SK-N-SH (cell line): ENCODE results near the gene RPA3. TPM values are rescaled to one million over a fixed set of nuclear protein-coding genes. Genes with fewer than 3 reads are reported as not detected.

Experiments
- CTCF ChIA-PET: fragments of 300-600, 350-600 bp; formaldehyde crosslinking; extraction: SDS; loops from one replicate; lab custom pipeline; 2021; lab: Yijun Ruan, JAX
- POLR2A ChIA-PET: fragments of 350-600 bp; sonication (Branson Sonifier 250); formaldehyde crosslinking; extraction: SDS; loops from one replicate; lab custom pipeline; 2020; ENCODE audit warnings: antibody characterized with exemption, inconsistent platforms; lab: Yijun Ruan, JAX
- DNase-seq: peaks from one replicate; pipeline ENCODE4 v3.0.0; 2012
- H2AFZ ChIP-seq: fragments of 200-600 bp; sonication (generic); 2 replicates; pipeline ENCODE4 v1.8.1; 2016; ENCODE audit warnings: antibody characterized with exemption, mild to moderate bottlenecking, low read depth
- H3F3A ChIP-seq: fragments of 200-600 bp; sonication (generic); replicated peaks from 2 replicates; pipeline ENCODE3; 2016; ENCODE audit warnings: antibody characterized with exemption, mild to moderate bottlenecking; ENCODE audit not compliant: insufficient read depth
- H3K27ac ChIP-seq, 2 experiments: fragments of 200-500 bp in 1 of 2; fragments of 200-600 bp in 1 of 2; sonication (Bioruptor generic) in 1 of 2; sonication (generic), shearing (Covaris generic) in 1 of 2; 2 replicates each; pipeline versions ENCODE4 v1.5.1 to v1.6.1; 2014 to 2016; ENCODE audit warnings: low read depth in 2 of 2, inconsistent platforms in 1 of 2, low read length in 1 of 2, mild to moderate bottlenecking in 1 of 2, mixed read lengths in 1 of 2
- H3K27me3 ChIP-seq: fragments of 200-600 bp; sonication (generic), shearing (Covaris generic); 2 replicates; pipeline ENCODE4 v1.6.1; 2016; ENCODE audit warnings: mixed run types; ENCODE audit not compliant: insufficient read depth
- H3K36me3 ChIP-seq, 2 experiments: fragments of 200-500 bp in 1 of 2; fragments of 200-600 bp in 1 of 2; sonication (Bioruptor generic) in 1 of 2; sonication (generic) in 1 of 2; replicated peaks in 1 of 2; 2 replicates each; pipeline versions ENCODE3 to v1.5.1; 2014 to 2016; ENCODE audit warnings: low read length in 1 of 2, mild to moderate bottlenecking in 1 of 2; ENCODE audit not compliant: insufficient read depth in 2 of 2, control insufficient read depth in 1 of 2
- H3K4me1 ChIP-seq, 2 experiments: fragments of 200-500 bp in 1 of 2; fragments of 200-600 bp in 1 of 2; sonication (Bioruptor generic) in 1 of 2; sonication (generic), shearing (Covaris generic) in 1 of 2; 2 replicates each; pipeline versions ENCODE4 v1.5.1 to v1.6.1; 2014 to 2016; ENCODE audit warnings: low read depth in 1 of 2, low read length in 1 of 2, mixed run types in 1 of 2; ENCODE audit not compliant: insufficient read depth in 2 of 2, control insufficient read depth in 1 of 2
- H3K4me2 ChIP-seq: fragments of 200-600 bp; sonication (generic), shearing (Covaris generic); 2 replicates; pipeline ENCODE4 v1.6.1; 2017; ENCODE audit warnings: mixed run types
- H3K4me3 ChIP-seq, 2 experiments: fragments of 200-500 bp in 1 of 2; fragments of 200-600 bp in 1 of 2; sonication (Bioruptor generic) in 1 of 2; sonication (generic), shearing (Covaris generic) in 1 of 2; 2 replicates each; pipeline versions ENCODE4 v1.5.1 to v1.8.1; 2014 to 2016; ENCODE audit warnings: low read depth in 2 of 2, inconsistent platforms in 1 of 2, low read length in 1 of 2, mild to moderate bottlenecking in 1 of 2, mixed read lengths in 1 of 2, moderate library complexity in 1 of 2
- H3K79me2 ChIP-seq: fragments of 200-600 bp; sonication (generic); 2 replicates; pipeline ENCODE4 v1.8.1; 2017; ENCODE audit warnings: mild to moderate bottlenecking; ENCODE audit not compliant: insufficient read depth
- H3K9ac ChIP-seq: fragments of 200-600 bp; sonication (generic); 2 replicates; pipeline ENCODE4 v1.6.1; 2017; ENCODE audit warnings: mixed run types
- H3K9me2 ChIP-seq: fragments of 200-600 bp; sonication (generic); 2 replicates; pipeline ENCODE4 v1.6.1; 2017; ENCODE audit warnings: mixed run types
- H3K9me3 ChIP-seq: fragments of 200-600 bp; sonication (generic); 2 replicates; pipeline ENCODE4 v1.6.1; 2017; ENCODE audit warnings: mixed run types, mild to moderate bottlenecking, moderate library complexity
- H4K20me1 ChIP-seq: fragments of 200-600 bp; sonication (generic); 2 replicates; pipeline ENCODE4 v1.6.1; 2017; ENCODE audit warnings: mild to moderate bottlenecking, mixed run types; ENCODE audit not compliant: insufficient read depth
- ELF1 ChIP-seq: IDR thresholded peaks from 2 replicates; pipeline ENCODE4 v1.4.0; 2012
- EP300 ChIP-seq, 2 experiments: IDR thresholded peaks; 2 replicates each; pipeline versions ENCODE4 v1.4.0 to v1.6.1; 2012; ENCODE audit warnings: borderline replicate concordance in 1 of 2, low read depth in 1 of 2, low read length in 1 of 2
- FOSL2 ChIP-seq: IDR thresholded peaks from 2 replicates; pipeline ENCODE4 v1.4.0; 2012; ENCODE audit warnings: low read depth, mild to moderate bottlenecking, moderate library complexity, borderline replicate concordance
- FOXJ3 ChIP-seq: sonication (generic); formaldehyde crosslinking; IDR thresholded peaks from 2 replicates; pipeline ENCODE4 v1.5.1; 2020; ENCODE audit warnings: mild to moderate bottlenecking, missing genetic modification reagents
- FOXM1 ChIP-seq: IDR thresholded peaks from 2 replicates; pipeline ENCODE4 v1.4.0; 2012; ENCODE audit warnings: low read depth, mild to moderate bottlenecking
- GABPA ChIP-seq: IDR thresholded peaks from 2 replicates; pipeline ENCODE4 v1.4.0; 2012; ENCODE audit warnings: low read depth, mild to moderate bottlenecking
- GATA2 ChIP-seq: sonication (generic); formaldehyde crosslinking; IDR thresholded peaks from 2 replicates; pipeline ENCODE4 v1.5.0; 2020; ENCODE audit warnings: mild to moderate bottlenecking, missing genetic modification reagents
- MEF2A ChIP-seq: IDR thresholded peaks from 2 replicates; pipeline ENCODE4 v1.4.0; 2012; ENCODE audit warnings: low read depth, borderline replicate concordance
- NFIC ChIP-seq: IDR thresholded peaks from 2 replicates; pipeline ENCODE4 v1.4.0; 2012; ENCODE audit warnings: borderline replicate concordance
- RAD21 ChIP-seq: IDR thresholded peaks from 2 replicates; pipeline ENCODE4 v1.6.1; 2012; ENCODE audit warnings: mild to moderate bottlenecking, low read length
- RCOR1 ChIP-seq: fragments of 150-350 bp; IDR thresholded peaks from 2 replicates; pipeline ENCODE4 v1.6.1; 2017; ENCODE audit warnings: antibody characterized with exemption, low read length
- RFX5 ChIP-seq: IDR thresholded peaks from 2 replicates; pipeline ENCODE4 v1.6.1; 2012; ENCODE audit warnings: mild to moderate bottlenecking, improper control_type of control experiment, low read length
- SIN3A ChIP-seq: IDR thresholded peaks from 2 replicates; pipeline ENCODE4 v1.6.1; 2012; ENCODE audit warnings: low read depth, mild to moderate bottlenecking, low read length, moderate library complexity, borderline replicate concordance
- TAF1 ChIP-seq: IDR thresholded peaks from 2 replicates; pipeline ENCODE4 v1.6.1; 2012; ENCODE audit warnings: low read depth, mild to moderate bottlenecking, low read length, moderate library complexity, borderline replicate concordance
- TCF12 ChIP-seq: IDR thresholded peaks from 2 replicates; pipeline ENCODE4 v1.4.0; 2012
- TEAD4 ChIP-seq: IDR thresholded peaks from 2 replicates; pipeline ENCODE4 v1.4.0; 2012; ENCODE audit warnings: mild to moderate bottlenecking, borderline replicate concordance; ENCODE audit not compliant: insufficient read depth
- YY1 ChIP-seq: IDR thresholded peaks from 2 replicates; pipeline ENCODE4 v1.4.0; 2012; ENCODE audit warnings: low read depth, mild to moderate bottlenecking
- WGBS: methylation state at CpG from one replicate; pipeline ENCODE4 v1.1.6; 2017; ENCODE audit warnings: low lambda C conversion rate; 5-methylcytosine and 5-hydroxymethylcytosine counted together
- polyA plus RNA-seq, 3 experiments: library from polyadenylated mRNA; depleted of rRNA; stranded (reverse); fragments of >200 nt; gene quantifications; 2 replicates each; pipeline ENCODE4 v1.2.3, GENCODE V29; 2012
- TF ChIP-seq, protein P1 (sequence below): IDR thresholded peaks from 2 replicates; pipeline ENCODE4 v1.4.0; 2012; ENCODE audit warnings: low read depth, borderline replicate concordance
- TF ChIP-seq, protein P2 (sequence below): IDR thresholded peaks from 2 replicates; pipeline ENCODE4 v1.6.1; 2012; ENCODE audit warnings: mild to moderate bottlenecking, low read depth, low read length, moderate library complexity
- TF ChIP-seq, protein P3 (sequence below): fragments of 200-600 bp; sonication (generic); IDR thresholded peaks from 2 replicates; pipeline ENCODE4 v1.6.1; 2017; ENCODE audit warnings: antibody characterized with exemption, mild to moderate bottlenecking, moderate library complexity
- TF ChIP-seq, protein P4 (sequence below): fragments of 150-350 bp; IDR thresholded peaks from 2 replicates; pipeline ENCODE4 v1.6.1; 2016; ENCODE audit warnings: mild to moderate bottlenecking, low read depth, low read length
- TF ChIP-seq, protein P5 (sequence below): fragments of 150-350 bp; IDR thresholded peaks from 2 replicates; pipeline ENCODE4 v1.6.1; 2017; ENCODE audit warnings: antibody characterized with exemption, low read length, low read depth, borderline replicate concordance

The RPA3 gene
- polyA plus RNA-seq, 1 of the 3 experiments (the other 2 are of a cell fraction), result 39.0 TPM

DNA sequence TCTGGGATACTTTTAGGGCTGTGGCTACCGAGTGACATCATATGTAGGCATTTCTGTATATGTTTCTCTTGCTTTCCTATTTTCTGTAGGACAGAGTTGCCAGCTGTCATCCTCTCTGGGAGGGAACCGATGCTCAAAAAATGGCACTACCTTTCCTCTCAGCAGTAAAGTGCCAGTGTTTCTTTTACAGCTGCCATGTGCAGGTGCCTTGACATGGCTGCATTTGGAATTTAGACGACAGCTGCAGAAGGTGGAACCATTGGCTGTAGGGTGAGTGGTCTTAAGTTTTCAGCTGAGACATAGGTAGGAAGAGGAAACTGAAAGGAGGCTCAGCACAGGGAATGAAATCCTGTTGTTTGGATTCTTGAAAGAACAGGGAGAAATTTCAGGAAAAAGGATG lies 20.2 kb upstream of the RPA3 start (continued):
- TF ChIP-seq GATA2 (CRISPR knock-in tag) (no peak), RCOR1 (no peak), TEAD4 (no peak), ELF1 (no peak)
- TF ChIP-seq, protein P1, sequence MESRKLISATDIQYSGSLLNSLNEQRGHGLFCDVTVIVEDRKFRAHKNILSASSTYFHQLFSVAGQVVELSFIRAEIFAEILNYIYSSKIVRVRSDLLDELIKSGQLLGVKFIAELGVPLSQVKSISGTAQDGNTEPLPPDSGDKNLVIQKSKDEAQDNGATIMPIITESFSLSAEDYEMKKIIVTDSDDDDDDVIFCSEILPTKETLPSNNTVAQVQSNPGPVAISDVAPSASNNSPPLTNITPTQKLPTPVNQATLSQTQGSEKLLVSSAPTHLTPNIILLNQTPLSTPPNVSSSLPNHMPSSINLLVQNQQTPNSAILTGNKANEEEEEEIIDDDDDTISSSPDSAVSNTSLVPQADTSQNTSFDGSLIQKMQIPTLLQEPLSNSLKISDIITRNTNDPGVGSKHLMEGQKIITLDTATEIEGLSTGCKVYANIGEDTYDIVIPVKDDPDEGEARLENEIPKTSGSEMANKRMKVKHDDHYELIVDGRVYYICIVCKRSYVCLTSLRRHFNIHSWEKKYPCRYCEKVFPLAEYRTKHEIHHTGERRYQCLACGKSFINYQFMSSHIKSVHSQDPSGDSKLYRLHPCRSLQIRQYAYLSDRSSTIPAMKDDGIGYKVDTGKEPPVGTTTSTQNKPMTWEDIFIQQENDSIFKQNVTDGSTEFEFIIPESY, result no peak
- TF ChIP-seq, all 33 proteins: peak for 0

DNA sequence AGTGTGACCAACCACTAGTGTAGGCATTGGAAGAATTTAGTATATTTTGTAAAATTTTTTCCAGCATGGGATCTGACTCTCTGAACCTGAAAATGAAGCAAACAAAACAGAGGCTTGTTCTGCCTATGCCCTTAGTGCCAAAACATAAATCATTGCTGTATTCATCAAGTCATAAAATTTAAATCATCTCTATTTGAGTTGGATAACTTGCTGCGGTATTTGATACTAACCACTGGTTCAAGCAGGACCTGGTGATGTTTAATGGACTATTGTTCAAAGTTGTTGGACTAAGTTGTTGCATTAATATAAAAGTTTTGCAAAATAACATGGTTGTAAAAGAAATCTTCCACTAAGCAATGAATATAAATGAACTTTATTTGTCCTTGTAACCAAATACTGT lies 19.8 kb upstream of the RPA3 start:
- CTCF ChIA-PET, result interaction anchor here (0.7 to 2.6 kb wide), 5 partner anchors 9 to 125 kb away, joined by 3 to 11 read pairs (median 5); no protein-coding TSS in a partner anchor

More for the DNA sequence above, 19.8 kb upstream of the RPA3 start:
- no peak overlapping the region for H3K27ac ChIP-seq
- H3K9me2 ChIP-seq, result no peaks in the 10 kb centered on the region
- no peak overlapping the region for H2AFZ ChIP-seq
- TF ChIP-seq, protein P2, sequence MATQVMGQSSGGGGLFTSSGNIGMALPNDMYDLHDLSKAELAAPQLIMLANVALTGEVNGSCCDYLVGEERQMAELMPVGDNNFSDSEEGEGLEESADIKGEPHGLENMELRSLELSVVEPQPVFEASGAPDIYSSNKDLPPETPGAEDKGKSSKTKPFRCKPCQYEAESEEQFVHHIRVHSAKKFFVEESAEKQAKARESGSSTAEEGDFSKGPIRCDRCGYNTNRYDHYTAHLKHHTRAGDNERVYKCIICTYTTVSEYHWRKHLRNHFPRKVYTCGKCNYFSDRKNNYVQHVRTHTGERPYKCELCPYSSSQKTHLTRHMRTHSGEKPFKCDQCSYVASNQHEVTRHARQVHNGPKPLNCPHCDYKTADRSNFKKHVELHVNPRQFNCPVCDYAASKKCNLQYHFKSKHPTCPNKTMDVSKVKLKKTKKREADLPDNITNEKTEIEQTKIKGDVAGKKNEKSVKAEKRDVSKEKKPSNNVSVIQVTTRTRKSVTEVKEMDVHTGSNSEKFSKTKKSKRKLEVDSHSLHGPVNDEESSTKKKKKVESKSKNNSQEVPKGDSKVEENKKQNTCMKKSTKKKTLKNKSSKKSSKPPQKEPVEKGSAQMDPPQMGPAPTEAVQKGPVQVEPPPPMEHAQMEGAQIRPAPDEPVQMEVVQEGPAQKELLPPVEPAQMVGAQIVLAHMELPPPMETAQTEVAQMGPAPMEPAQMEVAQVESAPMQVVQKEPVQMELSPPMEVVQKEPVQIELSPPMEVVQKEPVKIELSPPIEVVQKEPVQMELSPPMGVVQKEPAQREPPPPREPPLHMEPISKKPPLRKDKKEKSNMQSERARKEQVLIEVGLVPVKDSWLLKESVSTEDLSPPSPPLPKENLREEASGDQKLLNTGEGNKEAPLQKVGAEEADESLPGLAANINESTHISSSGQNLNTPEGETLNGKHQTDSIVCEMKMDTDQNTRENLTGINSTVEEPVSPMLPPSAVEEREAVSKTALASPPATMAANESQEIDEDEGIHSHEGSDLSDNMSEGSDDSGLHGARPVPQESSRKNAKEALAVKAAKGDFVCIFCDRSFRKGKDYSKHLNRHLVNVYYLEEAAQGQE, result no peak
- TF ChIP-seq YY1, result no peak
- TF ChIP-seq, protein P3, sequence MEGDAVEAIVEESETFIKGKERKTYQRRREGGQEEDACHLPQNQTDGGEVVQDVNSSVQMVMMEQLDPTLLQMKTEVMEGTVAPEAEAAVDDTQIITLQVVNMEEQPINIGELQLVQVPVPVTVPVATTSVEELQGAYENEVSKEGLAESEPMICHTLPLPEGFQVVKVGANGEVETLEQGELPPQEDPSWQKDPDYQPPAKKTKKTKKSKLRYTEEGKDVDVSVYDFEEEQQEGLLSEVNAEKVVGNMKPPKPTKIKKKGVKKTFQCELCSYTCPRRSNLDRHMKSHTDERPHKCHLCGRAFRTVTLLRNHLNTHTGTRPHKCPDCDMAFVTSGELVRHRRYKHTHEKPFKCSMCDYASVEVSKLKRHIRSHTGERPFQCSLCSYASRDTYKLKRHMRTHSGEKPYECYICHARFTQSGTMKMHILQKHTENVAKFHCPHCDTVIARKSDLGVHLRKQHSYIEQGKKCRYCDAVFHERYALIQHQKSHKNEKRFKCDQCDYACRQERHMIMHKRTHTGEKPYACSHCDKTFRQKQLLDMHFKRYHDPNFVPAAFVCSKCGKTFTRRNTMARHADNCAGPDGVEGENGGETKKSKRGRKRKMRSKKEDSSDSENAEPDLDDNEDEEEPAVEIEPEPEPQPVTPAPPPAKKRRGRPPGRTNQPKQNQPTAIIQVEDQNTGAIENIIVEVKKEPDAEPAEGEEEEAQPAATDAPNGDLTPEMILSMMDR, result no peak
- TF ChIP-seq, protein P4, sequence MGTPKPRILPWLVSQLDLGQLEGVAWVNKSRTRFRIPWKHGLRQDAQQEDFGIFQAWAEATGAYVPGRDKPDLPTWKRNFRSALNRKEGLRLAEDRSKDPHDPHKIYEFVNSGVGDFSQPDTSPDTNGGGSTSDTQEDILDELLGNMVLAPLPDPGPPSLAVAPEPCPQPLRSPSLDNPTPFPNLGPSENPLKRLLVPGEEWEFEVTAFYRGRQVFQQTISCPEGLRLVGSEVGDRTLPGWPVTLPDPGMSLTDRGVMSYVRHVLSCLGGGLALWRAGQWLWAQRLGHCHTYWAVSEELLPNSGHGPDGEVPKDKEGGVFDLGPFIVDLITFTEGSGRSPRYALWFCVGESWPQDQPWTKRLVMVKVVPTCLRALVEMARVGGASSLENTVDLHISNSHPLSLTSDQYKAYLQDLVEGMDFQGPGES, result no peak
- TF ChIP-seq NFIC, result no peak
- TF ChIP-seq RAD21, result no peak
- no peak for TF ChIP-seq SIN3A
- TF ChIP-seq FOSL2, result no peak
- no peak for TF ChIP-seq GABPA
- no peak for TF ChIP-seq FOXM1
- TF ChIP-seq, protein P5, sequence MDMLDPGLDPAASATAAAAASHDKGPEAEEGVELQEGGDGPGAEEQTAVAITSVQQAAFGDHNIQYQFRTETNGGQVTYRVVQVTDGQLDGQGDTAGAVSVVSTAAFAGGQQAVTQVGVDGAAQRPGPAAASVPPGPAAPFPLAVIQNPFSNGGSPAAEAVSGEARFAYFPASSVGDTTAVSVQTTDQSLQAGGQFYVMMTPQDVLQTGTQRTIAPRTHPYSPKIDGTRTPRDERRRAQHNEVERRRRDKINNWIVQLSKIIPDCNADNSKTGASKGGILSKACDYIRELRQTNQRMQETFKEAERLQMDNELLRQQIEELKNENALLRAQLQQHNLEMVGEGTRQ, result no peak
- no peak for TF ChIP-seq GATA2 (CRISPR knock-in tag)
- TF ChIP-seq RFX5, result no peak
- TF ChIP-seq EP300 (IDR thresholded peaks at IDR 0.05; ENCODE audit: borderline replicate concordance in 1 of 2, low read depth in 1 of 2, low read length in 1 of 2), result no peak
- TF ChIP-seq ELF1, result no peak
- no peak for TF ChIP-seq MEF2A
- no peak for TF ChIP-seq TCF12
- TF ChIP-seq TEAD4, result no peak
- TF ChIP-seq TAF1, result no peak
- TF ChIP-seq FOXJ3, result no peak
- no peak overlapping the region for H3K4me3 ChIP-seq
- H4K20me1 ChIP-seq, result no peaks in the 10 kb centered on the region
- H3K9me3 ChIP-seq, result no peaks in the 10 kb centered on the region
- H3K9ac ChIP-seq, result no peak overlapping the region
- H3K27me3 ChIP-seq, result no peaks in the 10 kb centered on the region
- no peak for DNase-seq
- WGBS, result 91% methylated on average over 1 of the region's 1 CpG
- no peaks in the 10 kb centered on the region for H3K79me2 ChIP-seq
- peaks cover 0 to 5% of the 10 kb centered on the region in 2 experiments; a peak in 1 of 4 replicates for H3K4me1 ChIP-seq
- POLR2A ChIA-PET, result interaction anchor here (0.6 kb wide), 1 partner anchor 574 kb away, joined by 4 read pairs; no protein-coding TSS in a partner anchor
- H3K36me3 ChIP-seq, result no peaks in the 10 kb centered on the region
- H3K4me2 ChIP-seq, result no peak overlapping the region
- no peaks in the 10 kb centered on the region for H3F3A ChIP-seq
